DND-41 (cell line): ENCODE data around the gene CDH23.

Experiments
- CTCF ChIP-seq: IDR thresholded peaks from 2 replicates; pipeline ENCODE4 v1.5.1; 2012; ENCODE audit warnings: borderline replicate concordance, low read length, moderate library complexity, mild to moderate bottlenecking; ENCODE audit not compliant: poor library complexity, severe bottlenecking; ENCODE audit errors: extremely low read depth
- EZH2 ChIP-seq: IDR thresholded peaks from 3 replicates; pipeline ENCODE4 v1.6.1; 2012; ENCODE audit warnings: borderline replicate concordance, low read depth, mild to moderate bottlenecking, moderate library complexity, low read length, inconsistent platforms; ENCODE audit not compliant: severe bottlenecking

GRCh38 chr10:71517298-71518169, 120.8 kb downstream of the CDH23 start:
- TF ChIP-seq CTCF, result no peak
- TF ChIP-seq EZH2, result no peak
